Natural killer cell treated with Interleukin-12 subunit alpha and Interleukin-12 subunit beta and Interleukin-15 and Interleukin-18, amount 100 ng/mL, for 72 hours (primary cell): Measurements from ENCODE around the gene WDFY2. TPM values are rescaled to one million over a fixed set of nuclear protein-coding genes. Genes with fewer than 3 reads are reported as not detected.
"Not testable (repeated sequence)": the region's sequence is repeated elsewhere in the genome, so short reads cannot be mapped to it uniquely, and the experiment has no call there.

ENCODE experiments used
- ATAC-seq, 2 donors: fragments of 150-1000 bp; cut with Tn5 transposase in 1 of 2; sonication (Bioruptor Pico), chemical (Tn5 transposase) in 1 of 2; 2 replicates each; pipeline ENCODE4 v1.10.0; 2021
- DNase-seq: peaks from one replicate; pipeline ENCODE4 v3.0.0; 2022; ENCODE audit warnings: low spot score
- H3K27ac Mint-ChIP-seq, 2 donors: 1 replicate in 1 of 2; 2 replicates in 1 of 2; pipeline ENCODE4 v1.8.0; 2022; ENCODE audit warnings: mixed read lengths in 2 of 2, mild to moderate bottlenecking in 1 of 2, moderate library complexity in 1 of 2
- H3K27me3 Mint-ChIP-seq, 2 donors: 1 replicate in 1 of 2; 2 replicates in 1 of 2; pipeline ENCODE4 v1.8.0; 2022; ENCODE audit warnings: mixed read lengths in 2 of 2
- H3K36me3 Mint-ChIP-seq: one replicate; pipeline ENCODE4 v1.8.0; 2022; ENCODE audit warnings: mixed read lengths
- H3K4me1 Mint-ChIP-seq, 2 donors: 1 replicate in 1 of 2; 2 replicates in 1 of 2; pipeline ENCODE4 v1.8.0; 2022; ENCODE audit warnings: low read depth in 2 of 2, mixed read lengths in 2 of 2, mild to moderate bottlenecking in 1 of 2
- H3K4me3 Mint-ChIP-seq: one replicate; pipeline ENCODE4 v1.8.0; 2022; ENCODE audit warnings: mixed read lengths
- H3K9me3 Mint-ChIP-seq: 2 replicates; pipeline ENCODE4 v1.8.0; 2022; ENCODE audit warnings: mixed read lengths
- total RNA-seq, 2 donors: library from RNA; stranded (reverse); gene quantifications; one replicate each; pipeline ENCODE4 v1.2.3, GENCODE V29; 2022

WDFY2 gene
- total RNA-seq, 2 donors from 2014 or later, result 9.3 to 12.1 TPM

DNA sequence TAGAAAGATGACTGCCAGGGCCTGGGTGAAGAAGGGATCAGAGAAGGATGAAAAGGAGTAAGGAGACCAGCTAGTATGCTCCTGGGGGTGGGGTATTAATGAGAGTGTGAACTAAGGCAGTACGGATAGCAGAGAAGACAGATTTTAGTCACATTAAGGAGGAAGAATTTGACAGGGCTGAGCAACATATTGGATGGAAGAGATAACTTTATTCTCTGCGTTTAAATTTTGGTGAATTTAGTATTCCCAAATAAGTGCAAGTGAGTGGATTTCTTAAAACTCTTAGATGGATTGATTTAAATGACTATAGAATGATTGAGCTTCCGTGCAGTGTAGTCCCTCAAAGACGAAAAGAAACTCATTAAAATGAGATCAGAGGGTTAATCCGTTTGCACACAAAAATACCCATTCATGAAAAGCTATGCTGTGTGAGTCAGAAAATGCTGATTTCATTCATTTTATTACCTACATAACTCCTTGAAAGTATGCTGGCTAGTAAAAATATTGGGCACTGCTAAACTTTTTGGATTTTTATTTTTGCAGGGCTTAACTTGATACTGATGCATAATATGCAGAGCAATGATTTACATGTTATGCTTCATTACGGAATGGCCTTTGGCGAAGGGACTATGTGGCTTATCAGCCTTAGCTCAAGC, 54.1 kb downstream of the WDFY2 start:
- H3K9me3 Mint-ChIP-seq, result no peaks in the 10 kb centered on the region
- DNase-seq, result no peak

GRCh38 chr13:51639171-51639570, 54.9 kb downstream of the WDFY2 start:
- Mint-ChIP-seq H3K27ac (no peak overlapping the region), H3K9me3 (no peaks in the 10 kb centered on the region), H3K36me3 (no peaks in the 10 kb centered on the region), H3K4me3 (no peak overlapping the region), H3K27me3 (no peaks in the 10 kb centered on the region), H3K4me1 (peaks cover 27 to 28% of the 10 kb centered on the region in 2 donors)
- ATAC-seq, result no peak
- DNase-seq, result no peak

More for the DNA sequence above, 54.1 kb downstream of the WDFY2 start:
- Mint-ChIP-seq H3K27ac (no peak overlapping the region), H3K4me1 (peaks cover 20 to 22% of the 10 kb centered on the region in 2 donors), H3K36me3 (no peaks in the 10 kb centered on the region), H3K27me3 (no peaks in the 10 kb centered on the region), H3K4me3 (no peak overlapping the region)
- ATAC-seq, result no peak

DNA sequence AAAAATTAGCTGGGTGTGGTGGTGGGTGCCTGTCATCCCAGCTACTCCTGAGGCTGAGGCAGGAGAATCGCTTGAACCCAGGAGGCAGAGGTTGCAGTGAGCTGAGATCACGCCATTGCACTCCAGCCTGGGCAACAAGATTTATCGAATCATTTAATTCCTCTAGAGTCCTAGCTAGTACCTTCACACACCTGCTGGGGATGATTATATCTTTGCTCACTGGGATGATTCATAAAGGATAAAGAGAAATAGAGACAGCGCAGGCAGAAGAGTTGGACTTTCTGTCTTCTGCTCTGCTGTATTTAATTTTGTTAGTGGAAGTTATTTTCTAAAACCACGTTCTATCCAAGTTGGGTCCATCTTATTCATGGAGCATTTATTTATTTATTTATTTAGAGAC, 56.4 kb downstream of the WDFY2 start:
- H3K27ac Mint-ChIP-seq, H3K9me3 Mint-ChIP-seq, H3K36me3 Mint-ChIP-seq, DNase-seq, H3K4me3 Mint-ChIP-seq, H3K27me3 Mint-ChIP-seq, ATAC-seq: not testable (repeated sequence)
- H3K4me1 Mint-ChIP-seq, result peaks cover 32 to 39% of the 10 kb centered on the region in 2 donors

DNA sequence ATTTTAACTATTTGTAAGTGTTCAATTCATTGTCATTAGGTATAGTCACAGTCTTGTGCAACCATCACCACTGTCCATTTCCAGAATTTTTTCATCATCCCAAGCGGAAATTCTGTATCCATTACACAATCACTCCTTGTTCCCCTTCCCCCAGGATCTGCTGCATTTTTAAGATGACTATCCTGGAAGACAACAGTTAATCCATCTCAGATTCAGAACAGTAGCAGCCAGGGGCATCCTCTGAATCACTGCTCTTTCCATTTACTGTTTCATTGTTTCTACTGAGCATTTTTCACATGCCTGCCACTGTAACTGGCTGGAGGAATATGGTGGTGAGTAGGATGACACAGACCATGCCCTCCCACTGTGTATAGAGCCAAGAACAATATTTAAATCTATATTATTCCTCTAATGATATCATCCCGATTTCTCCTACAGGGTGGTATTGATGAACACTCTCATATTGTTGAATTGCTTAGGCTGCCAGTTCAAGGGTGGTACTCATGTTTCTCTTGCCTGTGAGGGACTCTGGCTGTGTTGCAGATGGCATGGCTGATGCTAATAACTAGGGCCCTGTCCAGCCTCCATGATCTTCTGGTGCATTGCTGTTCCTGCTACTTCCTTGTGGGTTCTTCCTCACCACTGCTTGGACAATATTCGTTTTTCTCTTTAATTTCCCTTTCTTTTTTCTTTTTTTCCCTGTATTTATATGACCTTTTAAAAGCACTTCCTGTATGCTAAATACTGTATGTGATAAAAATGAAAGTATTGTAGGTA, 59.0 kb downstream of the WDFY2 start:
- H3K27ac Mint-ChIP-seq, result peak overlapping the region; percentile 38 to 87
- no peak for DNase-seq
- peaks cover 38% of the 10 kb centered on the region in 2 donors for H3K4me1 Mint-ChIP-seq
- ATAC-seq, result no peak
- H3K9me3 Mint-ChIP-seq, result no peaks in the 10 kb centered on the region
- no peaks in the 10 kb centered on the region for H3K36me3 Mint-ChIP-seq
- H3K27me3 Mint-ChIP-seq, result no peaks in the 10 kb centered on the region
- H3K4me3 Mint-ChIP-seq, result peak overlapping the region; percentile 42

GRCh38 chr13:51643882-51644281, 59.6 kb downstream of the WDFY2 start:
- Mint-ChIP-seq H3K4me3 (peak overlapping the region; percentile 42), H3K27ac (peak overlapping the region; percentile 38 to 87)
- ATAC-seq, result no peak

DNA sequence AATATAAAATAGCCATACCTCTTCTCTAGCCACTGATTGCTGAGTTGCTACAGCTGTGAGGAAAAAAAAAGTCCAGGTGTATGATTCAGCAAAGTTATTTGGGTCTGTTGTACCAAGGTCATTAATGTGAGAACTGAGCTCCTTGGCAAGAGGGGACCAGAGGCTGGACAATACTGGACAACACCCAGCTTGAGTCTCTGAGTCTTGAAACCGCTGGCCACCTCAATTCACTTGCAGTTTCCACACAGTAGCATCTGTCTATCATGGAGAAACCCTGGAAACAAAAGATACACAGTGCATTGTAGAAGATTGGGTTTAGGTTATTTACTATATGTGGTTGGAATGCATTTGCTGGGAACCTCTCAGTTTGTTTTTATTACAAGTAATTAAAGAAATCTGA, 60.4 kb downstream of the WDFY2 start:
- DNase-seq, result no peak
- Mint-ChIP-seq H3K4me1 (peaks cover 38 to 41% of the 10 kb centered on the region in 2 donors), H3K9me3 (no peaks in the 10 kb centered on the region), H3K36me3 (no peaks in the 10 kb centered on the region), H3K4me3 (peak overlapping the region; percentile 37), H3K27me3 (no peaks in the 10 kb centered on the region), H3K27ac (peak overlapping the region; percentile 37 to 87)
- no peak for ATAC-seq

More at GRCh38 chr13:51643882-51644281, 59.6 kb downstream of the WDFY2 start:
- Mint-ChIP-seq H3K36me3 (no peaks in the 10 kb centered on the region), H3K27me3 (no peaks in the 10 kb centered on the region), H3K9me3 (no peaks in the 10 kb centered on the region), H3K4me1 (peaks cover 38 to 39% of the 10 kb centered on the region in 2 donors)
- no peak for DNase-seq

DNA sequence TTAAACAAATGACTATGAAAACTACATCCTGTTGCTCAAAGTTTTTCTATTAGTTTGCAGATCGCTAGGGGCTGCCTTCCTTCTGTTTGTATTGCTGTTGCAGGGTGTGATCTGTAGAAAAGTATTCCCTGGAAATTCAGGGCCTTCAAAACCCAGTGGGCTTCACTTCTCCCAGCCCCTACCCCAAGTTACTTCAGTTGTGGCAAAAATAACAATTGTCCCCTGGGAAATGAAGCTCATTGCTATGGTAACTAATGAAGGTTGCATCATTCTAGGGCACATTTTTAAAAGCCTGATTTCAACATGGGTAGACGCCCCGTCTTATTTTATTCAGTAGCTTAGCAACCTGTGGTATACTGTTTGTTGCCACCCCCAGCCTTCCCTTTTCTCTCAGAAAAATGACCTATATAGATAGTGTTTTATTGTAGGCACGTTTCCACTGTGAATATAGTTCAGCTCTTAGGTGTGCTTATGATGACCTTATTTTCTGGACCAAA, 60.9 kb downstream of the WDFY2 start:
- no peaks in the 10 kb centered on the region for H3K36me3 Mint-ChIP-seq
- H3K9me3 Mint-ChIP-seq, result no peaks in the 10 kb centered on the region
- no peaks in the 10 kb centered on the region for H3K27me3 Mint-ChIP-seq
- peak overlapping the region; percentile 37 for H3K4me3 Mint-ChIP-seq
- H3K4me1 Mint-ChIP-seq, result peaks cover 38 to 42% of the 10 kb centered on the region in 2 donors
- H3K27ac Mint-ChIP-seq, result peak overlapping the region; percentile 37 to 87
- ATAC-seq (peak; percentile 72 to 82), DNase-seq (no peak)

- Mint-ChIP-seq H3K36me3 (no peaks in the 10 kb centered on the region), H3K9me3 (no peaks in the 10 kb centered on the region), H3K27ac (peak overlapping the region; percentile 37 to 87), H3K4me3 (peak overlapping the region; percentile 37), H3K4me1 (peaks cover 38 to 42% of the 10 kb centered on the region in 2 donors), H3K27me3 (no peaks in the 10 kb centered on the region)
- DNase-seq (no peak), ATAC-seq (no peak)
Observed at GRCh38 chr13:51645761-51646670, 61.8 kb downstream of the WDFY2 start.

GRCh38 chr13:51647067-51647466, 62.8 kb downstream of the WDFY2 start:
- Mint-ChIP-seq H3K27me3 (no peaks in the 10 kb centered on the region), H3K4me1 (peaks cover 45 to 51% of the 10 kb centered on the region in 2 donors), H3K27ac (peak overlapping the region in 1 of 2 donors; percentile 87), H3K4me3 (no peak overlapping the region), H3K9me3 (peaks cover 4% of the 10 kb centered on the region), H3K36me3 (no peaks in the 10 kb centered on the region)
- ATAC-seq (no peak), DNase-seq (no peak)

GRCh38 chr13:51652193-51652592, 67.9 kb downstream of the WDFY2 start:
- peaks cover 27% of the 10 kb centered on the region in 2 donors for H3K4me1 Mint-ChIP-seq
- not testable (repeated sequence) for H3K36me3 Mint-ChIP-seq, ATAC-seq, H3K9me3 Mint-ChIP-seq, H3K27ac Mint-ChIP-seq, H3K27me3 Mint-ChIP-seq, H3K4me3 Mint-ChIP-seq, DNase-seq

DNA sequence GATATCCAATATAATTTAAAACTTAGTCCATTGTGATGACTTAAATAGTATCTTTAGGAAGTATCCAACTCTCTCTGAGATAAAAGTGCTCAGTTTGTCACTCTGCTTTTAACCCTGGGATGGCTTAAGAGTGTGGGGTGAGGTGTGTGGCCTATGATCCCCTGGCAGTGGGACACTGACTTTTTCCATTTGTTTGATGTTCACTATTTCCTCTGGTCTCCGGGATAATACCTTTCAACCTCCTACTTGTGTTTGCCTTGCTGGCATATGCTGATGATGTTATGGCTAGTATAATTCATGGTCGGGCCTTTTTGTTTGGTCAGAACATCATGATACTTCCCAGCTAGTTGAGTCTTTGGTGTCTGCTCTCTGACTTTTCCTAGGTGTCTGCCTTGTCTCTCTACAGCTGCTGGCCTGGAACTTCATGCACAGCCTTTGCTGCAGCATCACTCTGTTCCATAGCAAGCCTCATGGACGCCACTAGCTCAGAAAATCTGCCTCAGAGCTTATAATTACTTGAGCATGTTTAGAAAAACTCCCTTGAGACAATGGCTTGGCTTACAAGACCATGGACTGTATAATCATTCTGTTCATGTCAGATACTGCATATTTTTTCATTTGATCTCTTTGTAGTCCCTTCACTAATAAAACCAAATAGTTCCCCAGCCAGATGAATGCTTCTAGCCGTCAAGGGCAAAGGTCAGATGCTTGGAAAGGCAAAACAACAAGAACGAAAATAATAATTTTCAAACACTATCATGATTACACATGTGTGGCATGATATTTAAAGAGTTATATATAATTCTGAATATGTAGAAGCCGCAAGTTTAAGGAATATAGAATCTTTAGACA, 75.2 kb downstream of the WDFY2 start:
- Mint-ChIP-seq H3K9me3 (no peaks in the 10 kb centered on the region), H3K36me3 (peaks cover 12% of the 10 kb centered on the region), H3K27ac (no peak overlapping the region), H3K4me1 (peaks cover 11 to 18% of the 10 kb centered on the region in 2 donors), H3K4me3 (no peak overlapping the region), H3K27me3 (no peaks in the 10 kb centered on the region)
- ATAC-seq (no peak), DNase-seq (no peak)

GRCh38 chr13:51660813-51661212, 76.6 kb downstream of the WDFY2 start:
- H3K4me3 Mint-ChIP-seq, result no peak overlapping the region
- ATAC-seq (no peak), DNase-seq (no peak)
- H3K9me3 Mint-ChIP-seq, result no peaks in the 10 kb centered on the region
- peaks cover 9 to 11% of the 10 kb centered on the region in 2 donors for H3K4me1 Mint-ChIP-seq
- H3K27me3 Mint-ChIP-seq, result no peaks in the 10 kb centered on the region
- no peak overlapping the region for H3K27ac Mint-ChIP-seq
- peaks cover 7% of the 10 kb centered on the region for H3K36me3 Mint-ChIP-seq
